ENCODE data around the gene RHOF.

The RHOF gene

GRCh38 chr12:121819212-121819949 is 25.9 kb upstream of the RHOF start:
- no peak for DNase-seq

- DNase-seq = no peak
Measured at GRCh38 chr12:121817648-121818043, 24.2 kb upstream of the RHOF start.

- no peak for DNase-seq
Measured at GRCh38 chr12:121816925-121817647, 23.6 kb upstream of the RHOF start.

GRCh38 chr12:121815263-121815662 is 21.8 kb upstream of the RHOF start:
- no peak for DNase-seq

- DNase-seq = no peak
Measured at GRCh38 chr12:121814429-121815119, 21.1 kb upstream of the RHOF start.

GRCh38 chr12:121813951-121814350 is 20.5 kb upstream of the RHOF start:
- DNase-seq = no peak

- DNase-seq = no peak
Measured at GRCh38 chr12:121812921-121813896, 19.7 kb upstream of the RHOF start.

GRCh38 chr12:121812320-121812871 is 18.9 kb upstream of the RHOF start:
- peak; percentile 63 for DNase-seq

- peak; percentile 56 for DNase-seq
Measured at GRCh38 chr12:121811434-121812319, 18.2 kb upstream of the RHOF start.

- no peak for DNase-seq
Measured at GRCh38 chr12:121810833-121811433, 17.4 kb upstream of the RHOF start.

- DNase-seq = no peak
Measured at GRCh38 chr12:121810234-121810817, 16.8 kb upstream of the RHOF start.

GRCh38 chr12:121809712-121810116 is 16.2 kb upstream of the RHOF start:
- DNase-seq = no peak

- DNase-seq = no peak
Measured at GRCh38 chr12:121808623-121809022, 15.1 kb upstream of the RHOF start.

GRCh38 chr12:121807642-121808347 is 14.3 kb upstream of the RHOF start:
- DNase-seq = no peak

GRCh38 chr12:121806546-121807423 is 13.3 kb upstream of the RHOF start:
- DNase-seq = peak; percentile 40

- DNase-seq = no peak
Measured at GRCh38 chr12:121806009-121806545, 12.6 kb upstream of the RHOF start.

- DNase-seq = peak; percentile 46
Measured at GRCh38 chr12:121805171-121806008, 11.9 kb upstream of the RHOF start.
